T1000 (cell line): ENCODE data around the gene PCSK5.
A peak's percentile ranks its signal among the peaks of the same experiment; 100 is the strongest.

Experiments
- DNase-seq: peaks from one replicate; lab custom pipeline; 2025; ENCODE audit warnings: mixed read lengths; lab: John Stamatoyannopoulos, UW

PCSK5 gene

DNA sequence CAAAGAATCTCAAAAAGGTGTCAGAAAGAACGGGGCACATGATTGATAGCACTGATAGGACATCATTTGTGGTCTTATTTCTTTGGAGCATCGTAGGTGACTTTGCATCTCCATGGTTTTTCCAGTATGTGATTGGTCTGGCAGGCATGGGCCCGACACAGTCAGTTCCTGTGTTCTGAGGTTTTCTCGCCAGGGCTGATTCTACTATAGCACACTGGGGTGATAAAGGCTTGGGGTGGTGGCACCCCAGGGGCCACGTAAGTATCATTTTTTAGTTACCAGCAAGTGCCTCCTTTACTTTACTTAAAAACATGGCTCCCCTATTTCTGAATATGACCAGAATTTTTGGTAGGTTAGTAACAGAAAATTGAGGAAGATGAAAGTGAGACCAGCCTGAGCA is 301.0 kb downstream of the PCSK5 start:
- DNase-seq: no peak

DNA sequence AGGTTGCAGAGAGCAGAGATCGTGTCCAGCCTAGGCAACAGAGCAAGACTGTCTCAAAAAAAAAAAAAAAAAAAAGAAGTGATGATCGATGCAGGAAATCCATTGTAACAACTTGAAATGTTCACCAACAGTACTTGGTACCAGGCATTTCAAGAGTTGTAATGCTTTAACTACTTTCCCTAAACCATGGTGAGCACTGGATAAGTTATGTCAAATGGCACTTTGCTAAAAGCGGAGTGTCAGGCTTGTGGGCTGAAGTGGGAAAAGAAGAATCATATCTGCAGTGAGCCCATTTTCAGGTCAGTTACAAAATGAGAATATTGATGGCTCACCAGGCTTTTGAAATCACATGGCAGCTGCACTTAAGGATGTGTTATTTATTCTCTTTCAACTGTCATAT is 301.5 kb downstream of the PCSK5 start:
- DNase-seq: no peak

DNA sequence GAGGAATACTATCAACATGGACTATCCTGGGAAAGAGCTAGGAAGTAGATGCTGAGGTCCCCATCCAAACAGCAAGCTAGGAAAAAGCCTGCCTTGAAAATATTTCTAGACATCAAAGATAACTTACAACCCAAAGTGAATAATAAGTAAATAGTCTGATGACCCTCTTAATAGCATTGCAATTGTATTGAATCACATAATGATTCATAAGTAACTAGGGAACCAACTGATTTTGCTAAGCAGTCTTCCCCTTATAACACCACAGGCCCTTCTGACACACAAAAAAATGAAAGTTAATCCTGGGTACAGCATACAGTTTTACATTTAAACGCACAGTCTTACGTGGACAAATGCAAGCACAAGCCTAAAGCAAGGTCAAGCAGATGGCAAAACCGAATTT is 304.4 kb downstream of the PCSK5 start:
- no peak for DNase-seq

DNA sequence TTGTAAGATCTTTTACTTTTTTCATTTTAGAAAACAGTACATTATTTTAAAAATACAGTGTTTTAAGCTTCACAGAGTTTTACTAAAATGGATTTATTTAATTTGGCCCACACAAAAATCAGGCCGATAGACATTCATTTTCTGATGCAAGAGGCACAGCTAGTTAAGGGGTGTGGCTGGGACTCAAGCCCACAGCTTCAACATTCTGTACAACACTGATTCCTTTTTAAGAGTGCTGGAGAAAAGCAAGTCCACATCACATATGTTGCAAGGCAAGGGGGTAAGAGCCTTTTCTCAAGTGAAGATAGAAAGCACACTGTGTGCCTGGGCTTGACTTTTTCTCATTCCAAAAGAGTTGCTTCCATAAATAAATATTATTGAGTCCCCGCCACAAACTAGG is 307.9 kb downstream of the PCSK5 start:
- DNase-seq: no peak

DNA sequence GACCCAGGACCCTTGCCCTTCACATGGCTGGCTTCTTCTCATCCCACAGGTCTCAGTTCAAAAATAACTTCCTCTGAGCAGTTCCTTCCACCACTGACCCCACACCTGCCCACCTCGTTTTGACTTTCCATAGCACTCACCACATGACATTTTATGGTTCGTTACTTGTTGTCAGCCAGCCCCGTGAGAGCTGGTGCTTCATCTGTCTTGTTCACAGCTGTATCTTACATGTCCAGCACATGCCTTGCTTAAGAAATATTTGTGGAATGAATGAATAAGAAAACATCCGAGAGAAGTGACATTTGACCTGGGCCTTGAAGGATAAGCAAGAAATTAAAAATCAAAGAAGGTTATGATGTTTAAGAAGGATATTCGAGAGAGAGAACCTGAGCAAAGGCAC is 309.8 kb downstream of the PCSK5 start:
- no peak for DNase-seq

DNA sequence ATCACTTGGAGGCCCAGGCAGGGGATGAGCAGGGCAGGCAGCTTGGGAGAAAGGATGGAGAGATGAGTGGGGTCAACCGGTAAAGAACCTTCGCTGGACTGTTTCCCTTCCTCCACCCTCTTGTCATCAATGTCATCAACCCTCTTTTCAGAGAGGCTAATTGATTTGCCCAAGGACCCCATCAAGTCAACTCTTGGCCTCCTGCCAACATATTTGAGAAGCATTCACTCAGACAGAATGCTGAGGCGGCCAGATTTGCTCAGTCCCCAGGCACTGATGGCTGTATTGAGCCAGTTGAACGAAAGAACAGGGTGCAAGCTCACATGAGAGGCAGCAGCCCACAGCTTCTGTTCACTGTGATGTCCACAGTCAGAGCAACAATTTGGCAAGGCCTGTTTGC is 310.3 kb downstream of the PCSK5 start:
- DNase-seq: no peak

DNA sequence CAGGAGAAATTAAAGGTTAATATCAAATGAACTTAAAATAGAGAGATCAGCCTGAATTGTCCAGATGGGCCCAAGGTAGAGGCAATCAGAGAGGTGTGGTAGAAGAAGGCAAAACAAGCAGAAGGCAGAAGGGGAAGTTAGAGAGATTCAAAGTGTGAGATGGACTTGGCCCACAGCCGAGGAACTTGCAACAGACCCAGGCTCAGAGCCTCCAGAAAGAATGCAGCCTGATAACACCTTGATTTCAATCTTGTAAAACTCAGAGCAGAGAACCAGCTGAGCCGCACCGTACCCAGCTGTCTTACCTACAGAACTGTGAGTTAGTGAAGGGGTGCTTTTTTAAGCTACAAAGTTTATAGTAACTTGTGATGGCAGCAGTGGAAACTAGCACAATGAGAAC is 312.9 kb downstream of the PCSK5 start:
- no peak for DNase-seq

DNA sequence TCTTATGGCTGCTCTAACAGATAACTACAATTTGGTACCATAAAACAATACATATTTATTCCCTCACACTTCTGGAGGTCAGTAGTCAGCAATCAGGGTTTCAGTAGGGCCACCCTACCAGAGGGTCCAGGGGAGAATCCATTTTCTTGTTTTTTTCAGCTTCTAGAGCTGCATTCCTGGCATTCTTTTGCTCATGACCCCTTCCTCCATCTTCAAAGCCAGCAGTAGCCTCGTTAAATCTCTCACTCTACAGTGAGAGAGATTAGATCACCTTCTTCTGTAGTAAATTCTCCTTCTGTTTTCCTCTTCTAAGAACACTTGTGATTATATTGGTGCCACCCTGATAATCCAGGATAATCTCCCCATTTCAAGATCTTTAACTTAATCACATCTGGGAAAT is 316.3 kb downstream of the PCSK5 start:
- no peak for DNase-seq

DNA sequence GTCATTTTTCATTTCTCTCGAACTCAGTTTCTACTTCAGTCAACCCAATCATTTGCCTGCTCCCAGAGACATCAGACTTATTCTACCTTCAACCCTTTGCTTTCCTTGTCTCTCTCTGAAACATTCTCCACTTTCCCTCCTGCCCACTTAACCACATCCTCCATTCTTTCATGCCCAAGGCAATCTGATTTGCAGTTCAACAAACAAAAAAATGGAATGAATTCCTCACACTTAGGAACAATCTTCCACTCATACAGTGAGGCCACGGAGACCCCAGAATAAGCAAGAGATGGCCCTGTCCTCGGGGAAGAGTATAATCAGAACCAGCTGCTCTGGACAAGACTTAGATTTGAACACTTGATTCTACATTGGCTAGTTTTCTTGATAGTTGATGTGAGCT is 323.3 kb downstream of the PCSK5 start:
- no peak for DNase-seq

DNA sequence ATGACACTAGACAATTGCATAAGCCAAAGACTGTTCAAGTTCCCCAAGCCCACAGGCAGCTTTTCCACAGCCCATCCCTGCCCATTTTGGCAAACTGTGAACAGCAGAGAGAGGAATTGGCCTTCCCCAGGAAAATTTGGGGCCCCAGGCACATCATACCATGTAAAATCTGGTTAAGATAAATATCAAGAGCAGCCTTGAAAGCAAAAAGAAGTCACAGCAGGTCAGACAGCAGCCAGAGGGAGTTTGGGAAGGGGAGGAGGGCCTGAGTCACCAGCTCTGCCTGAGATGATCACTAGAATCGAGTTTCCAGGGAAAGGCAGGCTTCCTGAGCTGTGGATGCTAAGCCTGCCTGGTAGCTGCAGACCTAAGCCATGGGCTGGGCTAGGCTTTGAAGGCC is 324.6 kb downstream of the PCSK5 start:
- peak; percentile 46 for DNase-seq

DNA sequence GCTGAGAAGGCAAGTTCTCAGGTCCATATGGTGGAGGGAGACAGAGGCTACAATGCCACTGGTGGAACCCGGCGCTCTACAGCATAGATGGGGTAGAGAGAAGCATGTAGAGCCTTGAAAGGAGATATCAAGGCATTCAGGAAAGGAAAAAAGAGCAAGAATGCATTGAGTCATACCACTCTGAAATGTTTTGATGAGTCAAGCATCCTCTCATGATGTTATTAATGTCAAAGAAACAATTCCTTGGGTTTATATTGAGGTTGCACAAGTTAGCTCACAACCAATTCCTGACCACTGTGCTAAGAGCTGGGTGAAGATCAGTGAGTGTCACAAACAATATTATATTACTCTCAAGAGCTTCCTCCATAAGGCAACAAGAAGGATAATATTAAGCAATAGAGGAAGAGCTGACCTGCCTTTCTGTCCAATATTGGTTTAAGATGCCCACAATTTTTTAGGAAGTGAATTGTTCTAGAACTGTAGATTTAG is 325.7 kb downstream of the PCSK5 start:
- no peak for DNase-seq

DNA sequence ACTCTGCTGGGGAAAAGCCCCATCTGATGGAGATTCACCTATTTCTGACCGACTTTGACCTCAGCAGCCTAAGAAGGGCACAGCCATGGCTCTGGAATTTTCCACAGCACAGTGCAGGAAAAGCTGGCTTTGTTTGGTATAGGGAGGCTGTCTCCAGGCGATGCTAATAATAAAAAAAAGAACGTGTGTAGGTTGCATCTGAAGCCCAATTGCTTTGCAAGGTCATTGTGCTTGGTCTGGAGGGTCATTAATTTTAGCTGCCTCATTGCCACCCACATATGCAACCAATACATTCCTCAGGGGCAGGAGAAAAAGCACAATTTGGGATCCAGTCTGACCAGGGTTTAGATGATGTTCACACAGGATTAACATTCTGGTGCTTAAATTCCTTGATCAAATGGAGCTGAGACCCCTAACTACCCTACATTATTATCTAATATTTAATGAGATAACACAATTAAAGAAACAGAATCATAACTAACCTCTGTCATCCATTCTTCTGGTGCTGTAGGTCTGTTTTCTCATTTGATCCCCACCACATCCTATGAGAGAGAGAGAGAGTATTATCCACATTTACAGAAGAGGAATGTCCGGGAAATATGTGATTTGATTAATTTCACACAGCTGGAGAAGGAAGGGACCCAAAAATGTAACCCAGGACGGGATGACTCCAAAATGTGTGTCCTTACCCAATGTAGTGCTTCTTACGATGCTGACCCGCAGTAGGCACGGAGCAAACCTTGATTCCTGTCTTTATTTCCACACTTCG is 327.8 kb downstream of the PCSK5 start:
- DNase-seq: no peak

DNA sequence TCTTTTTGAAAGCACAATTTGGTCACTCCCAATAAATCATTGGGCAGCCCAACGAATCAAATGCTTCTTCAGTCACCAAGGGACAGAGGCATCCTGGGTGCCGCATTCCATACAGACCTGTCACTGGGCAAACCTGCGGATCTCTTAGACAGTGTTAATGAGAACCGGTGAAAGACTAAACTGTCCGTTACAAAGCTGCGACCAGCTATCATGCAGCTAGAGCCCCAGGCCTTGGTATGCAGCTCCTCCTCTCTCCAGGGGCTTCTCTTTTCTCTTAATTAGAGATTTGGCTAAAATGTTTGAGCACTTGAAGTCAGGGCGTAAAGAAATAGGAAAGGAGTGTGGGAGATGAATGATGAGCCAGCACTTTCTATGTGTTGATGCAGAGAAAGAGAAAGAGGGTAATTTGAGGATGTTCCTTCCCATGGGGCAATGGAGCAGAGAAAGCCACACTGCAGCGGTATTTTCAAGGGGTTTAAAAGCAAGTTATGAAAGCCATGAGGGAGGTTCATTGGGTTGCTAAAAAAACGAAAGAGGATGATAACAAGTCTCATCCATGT is 328.5 kb downstream of the PCSK5 start:
- no peak for DNase-seq

DNA sequence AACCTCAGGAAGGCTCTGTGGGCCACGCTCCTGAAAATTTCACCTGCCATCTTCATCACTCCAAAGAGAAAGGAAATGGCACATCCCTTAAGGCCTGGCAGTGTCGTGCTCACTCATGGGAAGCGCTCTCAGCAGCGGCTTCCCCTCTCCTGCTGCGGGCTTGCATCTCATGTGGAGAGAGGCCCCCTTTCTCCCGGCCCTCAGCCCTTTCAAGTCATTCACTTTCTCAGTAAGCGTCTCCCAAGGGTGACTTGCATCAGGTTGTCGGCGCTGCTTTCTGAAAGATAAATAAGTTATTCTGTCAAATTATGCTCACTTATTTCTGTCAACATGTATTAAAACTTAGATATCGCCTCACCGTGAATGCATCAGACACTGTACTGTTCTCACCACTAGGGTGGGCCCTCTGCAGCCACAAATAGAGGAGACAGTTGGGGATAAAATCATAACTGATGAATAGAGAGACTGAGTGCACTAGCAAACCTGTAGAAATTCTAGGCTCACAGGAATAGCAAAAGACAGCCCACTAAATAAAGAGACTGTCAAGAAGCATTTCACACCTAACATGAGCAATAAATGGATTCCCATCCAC is 329.2 kb downstream of the PCSK5 start:
- DNase-seq: no peak

DNA sequence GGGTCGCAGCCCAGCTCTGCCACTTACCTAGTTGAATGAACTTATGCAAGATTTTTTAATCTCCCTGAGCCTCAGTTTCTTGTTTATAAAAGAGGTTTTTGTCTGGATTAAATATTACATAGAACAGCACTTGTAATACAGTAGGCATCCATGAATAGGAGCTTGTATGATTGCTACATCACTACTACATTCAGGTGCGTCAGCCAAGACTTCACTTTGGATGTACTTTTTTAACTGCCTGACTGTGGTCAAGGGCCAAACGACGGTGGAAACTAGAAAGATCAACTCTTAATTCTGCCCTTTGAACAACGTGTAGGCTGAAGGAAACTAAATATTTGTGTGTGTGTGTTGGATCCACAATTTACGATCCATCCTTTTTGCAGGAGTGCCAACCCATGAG is 330.9 kb downstream of the PCSK5 start:
- DNase-seq: no peak

DNA sequence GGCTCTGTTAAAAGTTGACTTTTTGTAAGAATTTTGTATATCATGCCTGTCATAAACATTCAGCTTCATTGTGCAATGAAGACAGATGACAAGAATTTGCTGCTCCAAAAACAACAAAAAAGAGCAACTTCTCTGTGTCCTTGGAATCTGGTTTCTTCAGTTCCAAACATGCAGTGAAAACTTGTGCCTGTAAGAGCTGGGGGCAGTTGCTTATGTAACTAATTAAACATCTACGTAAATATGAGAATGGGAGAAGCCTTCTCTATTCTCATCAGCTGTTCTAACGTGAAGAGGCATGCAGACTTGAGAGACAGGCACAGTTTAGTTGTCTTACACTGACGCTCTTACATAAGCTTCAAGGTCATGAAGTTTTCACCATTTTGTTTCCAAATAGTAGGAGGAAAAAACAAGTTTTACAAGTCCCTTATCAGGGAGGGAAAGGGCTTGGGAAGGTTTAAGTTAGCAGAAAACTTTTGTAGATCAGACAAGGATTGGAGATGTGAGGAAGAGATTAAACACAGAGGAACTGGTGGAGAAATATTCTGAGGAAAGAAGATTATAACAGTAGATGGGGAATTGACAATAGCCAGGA is 333.4 kb downstream of the PCSK5 start:
- no peak for DNase-seq

DNA sequence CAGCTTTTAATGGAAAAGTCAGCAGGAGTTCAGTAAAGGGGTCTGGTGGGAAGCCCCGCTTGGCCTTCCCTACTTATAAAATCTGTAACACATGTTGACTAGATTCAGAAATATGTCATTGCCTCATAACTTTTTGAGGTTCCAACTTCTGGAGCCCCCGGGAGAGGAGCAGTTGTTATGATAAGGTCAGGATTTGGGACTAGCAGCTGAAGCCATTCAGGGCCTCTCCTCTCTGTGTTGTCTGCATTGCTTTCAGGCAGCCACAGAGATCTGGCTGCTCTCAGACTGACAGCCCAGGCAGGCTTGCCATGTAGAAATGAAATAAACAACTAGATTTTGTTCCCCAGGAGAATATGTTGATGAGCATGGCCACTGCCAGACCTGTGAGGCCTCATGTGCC is 336.7 kb downstream of the PCSK5 start:
- no peak for DNase-seq

DNA sequence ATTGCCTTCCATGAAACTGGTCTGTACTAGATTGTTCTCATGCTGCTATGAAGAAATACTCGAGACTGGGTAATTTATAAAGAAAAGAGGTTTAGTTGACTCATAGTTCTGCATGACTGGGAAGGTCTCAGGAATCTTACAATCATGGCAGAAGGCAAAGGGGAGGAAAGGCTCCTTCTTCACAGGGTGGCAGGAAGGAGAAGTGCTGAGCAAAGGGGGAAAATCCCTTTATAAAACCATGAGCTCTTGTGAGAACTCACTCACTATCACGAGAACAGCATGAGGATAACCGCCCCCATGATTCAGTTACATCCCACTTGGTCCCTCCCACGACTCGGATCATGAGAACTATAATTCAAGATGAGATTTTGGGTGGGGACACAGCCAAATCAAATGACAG is 340.5 kb downstream of the PCSK5 start:
- DNase-seq: no peak

DNA sequence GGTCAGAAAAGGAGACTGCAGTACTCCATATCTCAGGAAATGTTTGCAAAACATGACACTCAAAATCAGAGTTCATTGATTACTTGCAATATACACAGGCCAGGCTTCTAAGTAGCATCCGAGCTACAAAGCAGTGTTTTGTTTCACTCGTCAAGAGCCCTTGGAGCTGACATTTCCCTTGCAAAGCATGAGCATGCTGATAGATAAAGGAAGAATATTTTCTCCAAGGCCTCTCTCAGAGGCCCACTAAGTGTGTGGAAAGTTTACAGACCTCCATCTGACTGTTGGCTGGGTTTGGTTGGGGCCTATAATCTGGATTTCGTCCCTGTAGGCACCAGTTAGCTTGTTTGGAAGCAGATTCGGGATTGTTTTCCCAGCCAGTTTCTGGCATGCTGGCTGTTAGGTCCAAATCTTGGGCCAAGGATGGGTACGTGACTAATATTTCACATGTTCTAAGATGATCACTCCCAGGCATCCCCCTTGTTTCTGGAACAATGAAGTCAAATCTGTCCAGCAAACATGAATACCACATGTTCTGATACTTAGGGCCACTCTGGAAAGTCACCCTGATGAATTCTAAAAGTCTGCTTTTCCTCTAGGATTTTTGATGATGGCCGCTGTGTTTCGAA is 342.5 kb downstream of the PCSK5 start:
- no peak for DNase-seq

DNA sequence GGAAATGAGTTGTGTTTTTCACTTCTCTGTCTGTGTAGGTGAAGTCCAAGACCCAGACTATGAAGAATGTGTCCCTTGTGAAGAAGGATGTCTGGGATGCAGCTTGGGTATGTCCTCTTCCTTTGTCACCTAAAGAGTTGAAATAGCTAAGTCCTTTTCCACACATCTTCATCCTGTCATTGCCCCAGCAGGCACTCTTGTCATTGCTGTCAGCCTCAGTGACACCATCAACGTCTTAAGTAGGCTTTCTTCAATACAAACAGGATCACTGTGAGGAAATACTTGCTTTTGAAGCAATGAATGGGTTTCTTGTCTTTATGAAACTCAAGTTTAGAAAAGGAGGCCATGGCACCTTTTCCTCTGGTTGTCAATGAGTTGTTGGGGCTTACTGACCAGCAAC is 350.1 kb downstream of the PCSK5 start:
- no peak for DNase-seq

DNA sequence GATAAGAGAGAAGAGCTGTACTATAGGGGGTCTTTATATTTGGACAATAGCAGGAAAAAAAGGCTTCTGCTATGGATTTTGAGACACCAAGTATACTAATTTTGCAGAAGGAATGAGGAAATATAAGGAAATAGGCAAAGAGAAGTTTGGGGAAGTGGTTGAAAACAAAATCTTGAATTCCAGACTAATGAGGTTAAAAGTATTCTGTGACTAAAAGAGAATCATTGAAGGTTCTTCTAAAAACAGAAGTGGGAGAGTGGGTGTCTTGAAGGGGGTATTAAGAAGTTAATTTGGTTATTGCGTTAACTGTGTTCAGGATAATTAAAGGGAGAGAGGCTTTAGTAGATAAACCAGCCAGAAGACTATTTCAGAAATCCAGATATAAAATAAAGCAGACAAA is 355.0 kb downstream of the PCSK5 start:
- DNase-seq: no peak

DNA sequence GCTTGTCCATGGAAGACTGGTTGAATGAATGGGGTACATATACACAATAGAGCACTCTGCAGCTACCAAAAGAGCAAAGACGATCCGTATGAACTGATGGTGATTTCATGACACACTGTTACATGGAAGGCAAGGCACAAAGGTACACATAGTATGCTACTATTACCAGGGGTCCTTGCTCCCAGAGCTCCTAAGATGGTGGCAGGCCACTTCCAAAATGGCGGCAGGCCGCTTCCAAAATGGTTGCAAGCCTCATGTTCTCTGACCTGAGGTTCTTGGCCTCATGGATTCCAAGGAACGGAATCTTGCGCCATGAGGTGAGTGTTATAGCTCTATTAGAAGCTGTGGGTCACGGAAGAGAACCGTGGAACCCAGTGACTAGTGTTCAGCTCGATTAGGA is 356.2 kb downstream of the PCSK5 start:
- no peak for DNase-seq

DNA sequence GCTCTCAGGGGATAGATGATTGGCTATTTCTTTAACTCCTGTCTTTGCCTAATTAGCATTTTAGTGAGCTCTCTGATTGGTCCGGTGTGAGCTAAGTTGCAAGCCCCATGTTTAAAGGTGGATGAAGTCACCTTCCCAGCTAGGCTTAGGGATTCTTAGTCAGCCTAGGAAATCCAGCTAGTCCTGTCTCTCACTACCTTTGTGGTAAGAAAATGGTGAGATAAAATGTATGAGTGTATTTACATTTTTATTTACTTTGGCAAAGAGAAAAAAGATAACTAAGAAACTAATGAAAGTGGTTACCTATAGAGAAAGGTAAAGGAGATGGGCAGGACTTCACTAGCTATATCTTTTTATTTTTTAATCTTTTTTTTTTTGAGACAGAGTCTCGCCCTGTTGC is 357.0 kb downstream of the PCSK5 start:
- DNase-seq: no peak
